Fibroblast of villous mesenchyme (primary cell): ENCODE results near the gene DOCK9. TPM values are rescaled to one million over a fixed set of nuclear protein-coding genes. Genes with fewer than 3 reads are reported as not detected.
"Not testable (repeated sequence)": the region's sequence is repeated elsewhere in the genome, so short reads cannot be mapped to it uniquely, and the experiment has no call there.

Experiments used
- DNase-seq: peaks from one replicate; pipeline ENCODE4 v3.0.0-alpha.2; 2010; ENCODE audit warnings: low read depth
- H3K4me3 ChIP-seq: 2 replicates; pipeline ENCODE4 v1.5.1; 2011; ENCODE audit warnings: low read depth, mild to moderate bottlenecking, low read length
- CTCF ChIP-seq: IDR thresholded peaks from 2 replicates; pipeline ENCODE4 v1.5.1; 2012; ENCODE audit warnings: low read depth, mild to moderate bottlenecking, low read length; ENCODE audit not compliant: insufficient read depth
- total RNA-seq: library from RNA; depleted of rRNA; stranded (reverse); fragments of >200 nt; gene quantifications from 2 replicates; pipeline ENCODE4 v1.2.3, GENCODE V29; 2012

The DOCK9 gene
- total RNA-seq, 1 donor, result 14.7 TPM

- H3K4me3 ChIP-seq, result no peak overlapping the region
- TF ChIP-seq CTCF, result no peak
- no peak for DNase-seq
Measured at GRCh38 chr13:98755729-98756128, 222.1 kb downstream of the DOCK9 start.

GRCh38 chr13:98755116-98755515, 222.7 kb downstream of the DOCK9 start:
- TF ChIP-seq CTCF, result no peak
- no peak overlapping the region for H3K4me3 ChIP-seq
- DNase-seq, result no peak

- DNase-seq, H3K4me3 ChIP-seq: not testable (repeated sequence)
Measured at GRCh38 chr13:98754468-98754867, 223.4 kb downstream of the DOCK9 start.

GRCh38 chr13:98752467-98753290, 225.2 kb downstream of the DOCK9 start, which contains the start of gene SLC15A1:
Gene SLC15A1 (minus strand): TSS chr13:98752672. CDS start chr13:98752598, 74 bp downstream.
- H3K4me3 ChIP-seq, result peak within 1 kb of the TSS; percentile 5
- no peak for TF ChIP-seq CTCF
- no peak for DNase-seq

- H3K4me3 ChIP-seq, result peak overlapping the region; percentile 5
- no peak for TF ChIP-seq CTCF
- DNase-seq, result no peak
Measured at GRCh38 chr13:98751861-98752466, 225.9 kb downstream of the DOCK9 start.

GRCh38 chr13:98751367-98751782, 226.5 kb downstream of the DOCK9 start:
- no peak overlapping the region for H3K4me3 ChIP-seq
- DNase-seq, result no peak
- TF ChIP-seq CTCF, result no peak

- TF ChIP-seq CTCF, result no peak
- peak; percentile 44 for DNase-seq
- no peak overlapping the region for H3K4me3 ChIP-seq
Measured at GRCh38 chr13:98749501-98749900, 228.4 kb downstream of the DOCK9 start.
